ENCODE results near the gene CCL3.
A peak's percentile ranks its signal among the peaks of the same experiment; 100 is the strongest.

Gene CCL3

GRCh38 chr17:36074365-36074764, 15.6 kb downstream of the CCL3 start:
- TF ChIP-seq, protein P1, sequence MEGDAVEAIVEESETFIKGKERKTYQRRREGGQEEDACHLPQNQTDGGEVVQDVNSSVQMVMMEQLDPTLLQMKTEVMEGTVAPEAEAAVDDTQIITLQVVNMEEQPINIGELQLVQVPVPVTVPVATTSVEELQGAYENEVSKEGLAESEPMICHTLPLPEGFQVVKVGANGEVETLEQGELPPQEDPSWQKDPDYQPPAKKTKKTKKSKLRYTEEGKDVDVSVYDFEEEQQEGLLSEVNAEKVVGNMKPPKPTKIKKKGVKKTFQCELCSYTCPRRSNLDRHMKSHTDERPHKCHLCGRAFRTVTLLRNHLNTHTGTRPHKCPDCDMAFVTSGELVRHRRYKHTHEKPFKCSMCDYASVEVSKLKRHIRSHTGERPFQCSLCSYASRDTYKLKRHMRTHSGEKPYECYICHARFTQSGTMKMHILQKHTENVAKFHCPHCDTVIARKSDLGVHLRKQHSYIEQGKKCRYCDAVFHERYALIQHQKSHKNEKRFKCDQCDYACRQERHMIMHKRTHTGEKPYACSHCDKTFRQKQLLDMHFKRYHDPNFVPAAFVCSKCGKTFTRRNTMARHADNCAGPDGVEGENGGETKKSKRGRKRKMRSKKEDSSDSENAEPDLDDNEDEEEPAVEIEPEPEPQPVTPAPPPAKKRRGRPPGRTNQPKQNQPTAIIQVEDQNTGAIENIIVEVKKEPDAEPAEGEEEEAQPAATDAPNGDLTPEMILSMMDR (IDR thresholded peaks at IDR 0.05; ENCODE audit: low read depth, low read length, missing control alignments), result no peak
- H3K4me3 ChIP-seq (replicated peaks; ENCODE audit: low read depth, low read length), result no peak overlapping the region
- no peak for DNase-seq (ENCODE audit: extremely low read depth, low read depth)

GRCh38 chr17:36072431-36073121, 17.4 kb downstream of the CCL3 start:
- peak; percentile 2 for DNase-seq (ENCODE audit: extremely low read depth, low read depth)
- no peak overlapping the region for H3K4me3 ChIP-seq (replicated peaks; ENCODE audit: low read depth, low read length)
- TF ChIP-seq, protein P1 (IDR thresholded peaks at IDR 0.05; ENCODE audit: low read depth, low read length, missing control alignments), result peak; percentile 70

GRCh38 chr17:36071751-36072150, 18.2 kb downstream of the CCL3 start:
- no peak for DNase-seq (ENCODE audit: extremely low read depth, low read depth)
- TF ChIP-seq, protein P1 (IDR thresholded peaks at IDR 0.05; ENCODE audit: low read depth, low read length, missing control alignments), result no peak
- no peak overlapping the region for H3K4me3 ChIP-seq (replicated peaks; ENCODE audit: low read depth, low read length)

- DNase-seq (ENCODE audit: extremely low read depth, low read depth), result no peak
- TF ChIP-seq, protein P1 (IDR thresholded peaks at IDR 0.05; ENCODE audit: low read depth, low read length, missing control alignments), result no peak
- no peak overlapping the region for H3K4me3 ChIP-seq (replicated peaks; ENCODE audit: low read depth, low read length)
Observed at GRCh38 chr17:36070427-36070826, 19.5 kb downstream of the CCL3 start.

DNA sequence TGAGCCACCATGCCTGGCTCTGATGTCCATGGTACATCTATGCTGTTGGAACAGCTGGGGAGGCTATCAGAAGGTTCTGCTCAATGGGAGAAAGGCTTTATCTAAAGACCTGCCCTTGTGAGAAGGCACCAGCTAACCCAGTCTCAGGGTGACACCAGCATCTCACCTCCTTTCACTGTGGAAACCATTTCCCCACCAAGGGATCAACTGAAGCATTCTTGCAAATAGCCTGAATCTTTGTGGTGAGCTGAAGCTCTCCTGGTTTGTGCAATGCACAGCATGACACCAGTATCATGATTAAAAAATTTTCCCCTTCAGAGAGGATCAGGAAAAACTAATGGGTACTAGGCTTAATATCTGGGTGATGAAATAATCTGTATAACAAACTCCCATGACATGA, 20.8 kb downstream of the CCL3 start:
- no peak for DNase-seq (ENCODE audit: extremely low read depth, low read depth)
- H3K4me3 ChIP-seq (replicated peaks; ENCODE audit: low read depth, low read length), result no peak overlapping the region
- TF ChIP-seq, protein P1 (IDR thresholded peaks at IDR 0.05; ENCODE audit: low read depth, low read length, missing control alignments), result no peak

GRCh38 chr17:36068524-36068923, 21.4 kb downstream of the CCL3 start:
- no peak for DNase-seq (ENCODE audit: extremely low read depth, low read depth)
- TF ChIP-seq, protein P1 (IDR thresholded peaks at IDR 0.05; ENCODE audit: low read depth, low read length, missing control alignments), result no peak
- H3K4me3 ChIP-seq (replicated peaks; ENCODE audit: low read depth, low read length), result no peak overlapping the region

All from HFF-Myc (cell line).